HG03159 (cell line): ENCODE data around the gene NAGPA.

Experiments used
- ATAC-seq: cut with Tn5 transposase; IDR thresholded peaks from one replicate; pipeline ENCODE4 v1.9.1; 2021; ENCODE audit warnings: mild to moderate bottlenecking, moderate library complexity; ENCODE audit not compliant: unreplicated experiment

Gene NAGPA

GRCh38 chr16:5006348-5007193 lies 27.2 kb downstream of the NAGPA start:
- no peak for ATAC-seq

GRCh38 chr16:5005916-5006315 lies 27.8 kb downstream of the NAGPA start:
- no peak for ATAC-seq

DNA sequence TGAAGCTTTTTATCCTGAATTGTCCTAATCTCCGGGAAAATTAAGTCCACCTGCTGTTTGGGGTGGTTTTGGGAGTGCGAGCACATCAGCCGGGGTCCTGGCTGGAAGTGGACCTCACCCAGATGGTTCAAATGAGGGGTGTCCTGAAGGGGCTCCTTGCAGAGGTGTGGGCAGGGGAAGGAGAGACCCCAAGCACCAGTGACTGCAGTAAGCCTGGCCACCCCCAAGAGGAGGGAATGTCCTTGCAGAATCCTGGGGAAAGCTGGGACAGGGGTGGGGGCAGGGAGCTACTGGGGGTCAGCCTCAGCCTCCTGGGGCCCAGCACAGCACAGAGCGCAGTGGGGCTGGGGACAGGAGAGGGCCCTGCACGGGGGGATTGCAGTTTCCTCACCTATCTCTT lies 29.4 kb downstream of the NAGPA start:
- ATAC-seq, result no peak

DNA sequence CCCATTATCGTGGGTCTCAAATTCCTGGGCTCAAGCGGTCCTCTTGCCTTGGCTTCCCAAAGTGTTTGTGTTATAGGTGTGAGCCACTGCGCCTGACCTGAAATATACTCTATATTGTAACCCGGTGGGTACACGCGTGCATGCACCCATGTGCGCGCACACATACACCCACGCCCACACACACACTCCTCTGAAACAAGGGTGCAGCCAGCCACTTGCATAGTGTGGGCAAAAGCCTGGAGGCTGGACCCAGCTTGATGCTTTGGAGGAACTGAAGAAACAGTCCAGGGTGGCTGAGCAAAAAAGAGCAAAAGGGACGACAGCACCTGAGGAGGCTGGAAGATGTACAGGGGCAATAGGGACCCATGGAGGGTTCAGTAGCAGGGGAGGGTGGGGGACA lies 29.9 kb downstream of the NAGPA start:
- no peak for ATAC-seq

DNA sequence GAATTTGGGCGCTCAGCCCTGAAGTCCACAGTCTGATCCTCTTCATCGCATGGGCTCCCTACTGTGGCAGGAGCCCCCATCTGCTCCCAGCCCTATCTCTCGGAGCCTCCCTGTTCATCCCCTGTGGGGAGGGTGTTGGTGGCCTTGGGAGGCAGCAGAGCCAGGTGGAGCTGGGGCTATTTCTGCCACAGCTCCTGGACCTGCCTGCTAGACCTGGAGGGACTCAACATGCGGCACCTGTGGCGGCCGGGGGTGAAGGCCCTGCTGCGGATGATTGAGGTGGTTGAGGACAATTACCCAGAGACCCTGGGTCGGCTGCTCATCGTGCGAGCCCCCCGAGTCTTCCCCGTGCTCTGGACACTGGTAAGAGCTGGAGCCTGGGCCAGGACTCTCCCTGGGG lies 30.5 kb downstream of the NAGPA start:
- ATAC-seq, result no peak

GRCh38 chr16:5002699-5003143 lies 31.0 kb downstream of the NAGPA start:
- no peak for ATAC-seq

DNA sequence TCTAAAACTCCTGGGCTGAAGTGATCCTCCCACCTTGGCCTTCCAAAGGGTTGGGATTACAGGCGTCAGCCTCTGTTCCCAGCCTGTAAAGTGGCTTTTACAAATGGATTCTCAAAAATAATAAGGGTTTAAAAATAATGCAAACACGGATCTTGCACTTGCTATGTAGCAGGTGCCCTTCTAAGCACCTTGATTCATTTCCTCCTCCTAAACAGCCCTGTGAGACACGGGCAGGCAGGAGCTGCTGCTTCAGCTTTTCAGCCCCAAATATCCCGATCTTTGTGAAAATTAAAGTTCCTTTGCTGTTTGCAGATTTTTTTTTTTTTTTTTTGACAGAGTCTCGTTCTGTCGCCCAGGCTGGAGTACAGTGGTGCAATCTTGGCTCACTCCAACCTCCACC lies 31.7 kb downstream of the NAGPA start:
- no peak for ATAC-seq

DNA sequence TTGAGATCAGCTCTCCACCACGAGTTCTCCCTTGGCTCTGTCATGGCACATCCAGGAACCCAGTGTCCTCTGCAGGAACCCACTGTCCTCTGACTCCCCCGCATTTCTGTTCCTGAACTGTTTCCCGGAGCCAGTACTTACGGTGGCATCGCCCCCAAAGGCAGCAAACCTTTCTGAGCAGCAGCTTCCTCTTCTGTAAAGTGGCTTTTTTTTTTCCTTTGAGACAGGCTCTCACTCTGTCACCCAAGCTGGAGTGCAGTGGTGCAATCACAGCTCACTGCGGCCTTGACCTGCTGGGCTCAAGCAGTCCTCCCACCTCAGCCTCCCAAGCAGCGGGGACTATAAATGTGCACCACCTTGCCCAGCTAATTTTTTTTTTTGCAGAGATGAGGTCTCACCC lies 32.2 kb downstream of the NAGPA start:
- no peak for ATAC-seq

DNA sequence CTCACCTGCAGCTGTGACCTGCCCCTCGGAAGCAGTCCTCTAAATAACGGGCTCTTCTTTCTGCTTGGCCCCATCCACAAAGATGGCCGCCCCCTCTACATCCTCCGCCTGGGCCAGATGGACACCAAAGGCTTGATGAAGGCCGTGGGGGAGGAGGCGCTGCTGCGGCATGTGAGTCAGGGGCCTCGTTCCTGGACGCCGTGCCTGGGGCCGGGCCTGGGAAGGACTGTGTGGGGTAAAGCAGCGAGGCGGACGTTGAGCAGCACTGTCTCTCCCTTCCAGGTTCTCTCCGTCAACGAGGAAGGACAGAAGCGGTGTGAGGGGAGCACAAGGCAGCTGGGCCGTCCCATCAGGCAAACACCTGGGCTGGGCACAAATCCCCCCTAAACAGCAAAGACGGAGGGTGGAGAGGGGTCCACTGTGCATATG lies 33.1 kb downstream of the NAGPA start:
- ATAC-seq, result no peak

DNA sequence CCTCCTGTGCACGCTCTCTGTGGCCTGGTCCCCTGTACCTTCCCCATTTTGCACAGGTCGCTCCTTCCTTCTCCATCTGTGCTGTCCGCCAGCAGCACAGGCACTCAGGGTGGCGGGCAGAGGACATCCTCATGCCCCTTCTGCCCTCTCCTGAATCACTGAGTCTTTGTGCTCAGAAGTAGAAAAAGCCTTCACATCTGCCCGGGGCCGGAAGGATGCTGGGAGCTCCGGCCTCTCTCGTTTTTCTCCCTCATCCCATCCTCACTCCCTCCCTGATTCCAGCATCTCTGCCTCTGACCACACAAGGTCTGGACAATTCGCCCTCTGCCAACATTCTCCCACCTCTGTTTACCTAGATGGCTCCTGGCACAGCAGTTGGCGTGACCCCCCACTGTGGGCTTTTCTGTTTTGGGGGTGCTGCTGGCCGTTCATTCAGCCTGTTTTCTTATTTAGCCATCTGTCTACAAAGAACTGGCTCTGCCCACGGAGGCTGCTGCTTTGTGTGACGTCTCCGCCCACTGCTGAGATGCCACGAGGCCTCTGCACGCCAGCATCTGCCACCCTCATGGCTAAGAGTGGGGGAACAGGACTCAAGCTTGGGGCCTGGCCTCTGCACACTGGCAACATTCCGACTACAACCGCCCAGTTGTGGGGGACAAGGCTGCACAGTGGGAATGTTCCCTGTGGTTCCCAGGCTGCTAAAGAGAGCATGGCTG lies 38.9 kb downstream of the NAGPA start:
- ATAC-seq, result no peak

DNA sequence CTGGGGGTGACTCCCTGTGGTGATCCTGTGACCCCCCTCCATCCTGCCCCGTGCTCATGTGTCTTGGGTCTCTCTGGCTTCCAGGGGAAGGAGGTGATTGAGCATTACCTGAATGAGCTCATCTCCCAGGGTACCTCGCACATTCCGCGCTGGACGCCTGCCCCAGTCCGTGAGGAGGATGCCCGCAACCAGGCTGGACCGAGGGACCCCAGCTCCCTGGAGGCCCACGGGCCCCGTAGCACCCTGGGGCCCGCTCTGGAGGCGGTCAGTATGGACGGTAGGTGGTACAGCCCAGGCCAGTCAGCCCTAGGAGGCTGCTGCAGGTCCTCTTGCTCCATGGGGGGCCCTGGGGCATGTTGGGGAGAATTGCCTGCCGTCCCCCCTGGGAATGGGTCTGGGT lies 42.0 kb downstream of the NAGPA start:
- no peak for ATAC-seq

DNA sequence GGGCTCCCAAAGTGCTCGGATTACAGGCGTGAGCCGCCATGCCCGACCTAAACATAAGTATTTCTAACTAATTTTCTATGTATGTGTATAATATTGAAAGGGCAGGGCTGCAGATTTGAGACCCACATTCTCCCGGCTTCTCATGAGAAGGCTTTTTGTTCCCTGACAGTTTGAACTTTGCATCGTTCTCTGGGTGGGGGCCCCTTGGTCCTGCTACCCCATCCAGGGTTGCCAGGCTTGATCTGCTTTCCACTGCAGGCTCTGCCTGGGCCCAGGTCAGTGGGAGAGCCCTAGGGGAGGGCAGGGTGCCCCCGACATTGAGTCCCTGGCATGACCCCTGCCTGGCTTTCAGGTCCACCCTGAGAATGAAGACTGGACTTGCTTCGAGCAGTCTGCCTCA lies 43.3 kb downstream of the NAGPA start:
- no peak for ATAC-seq

GRCh38 chr16:4989391-4990006 lies 44.2 kb downstream of the NAGPA start:
- no peak for ATAC-seq

GRCh38 chr16:4988647-4989046 lies 45.1 kb downstream of the NAGPA start:
- no peak for ATAC-seq

- ATAC-seq, result no peak
These were observed 46.0 kb downstream of the NAGPA start for GRCh38 chr16:4987580-4988374.

GRCh38 chr16:4987250-4987579 lies 46.5 kb downstream of the NAGPA start:
- no peak for ATAC-seq

DNA sequence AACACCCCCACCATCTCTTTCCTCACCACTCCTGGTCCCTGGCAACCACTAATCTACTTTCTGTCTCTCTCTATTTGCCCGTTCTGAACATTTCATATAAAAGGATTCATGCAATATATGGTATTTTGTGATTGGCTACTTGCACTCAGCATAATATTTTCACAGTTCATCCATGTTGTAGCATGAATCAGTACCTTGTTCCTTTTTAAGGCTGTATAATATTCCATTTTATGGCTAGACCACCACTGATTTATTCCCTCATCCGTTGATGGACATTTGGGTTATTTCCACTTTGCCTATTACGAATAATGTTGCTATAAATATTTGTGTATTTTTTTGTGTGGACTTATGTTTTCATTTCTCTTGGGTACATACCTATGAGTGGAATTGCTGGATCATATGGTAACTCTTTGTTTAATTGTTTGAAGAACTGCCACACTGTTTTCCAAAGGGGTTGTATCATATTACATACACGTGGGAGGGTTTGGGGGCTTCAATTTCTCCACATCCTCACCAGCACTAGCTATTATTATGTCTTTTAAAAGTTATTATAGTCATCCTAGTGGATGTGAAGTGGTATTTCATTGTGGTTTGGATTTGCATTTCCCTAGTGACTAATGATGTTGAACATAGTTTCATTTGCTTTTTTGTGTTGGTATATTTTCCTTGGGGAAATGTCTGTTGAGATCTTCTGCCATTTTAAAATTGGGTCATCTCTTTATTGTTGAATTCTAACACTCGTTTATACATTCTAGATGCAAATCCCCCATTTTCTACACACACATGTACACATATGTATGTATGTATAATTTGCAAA lies 49.4 kb downstream of the NAGPA start:
- no peak for ATAC-seq

DNA sequence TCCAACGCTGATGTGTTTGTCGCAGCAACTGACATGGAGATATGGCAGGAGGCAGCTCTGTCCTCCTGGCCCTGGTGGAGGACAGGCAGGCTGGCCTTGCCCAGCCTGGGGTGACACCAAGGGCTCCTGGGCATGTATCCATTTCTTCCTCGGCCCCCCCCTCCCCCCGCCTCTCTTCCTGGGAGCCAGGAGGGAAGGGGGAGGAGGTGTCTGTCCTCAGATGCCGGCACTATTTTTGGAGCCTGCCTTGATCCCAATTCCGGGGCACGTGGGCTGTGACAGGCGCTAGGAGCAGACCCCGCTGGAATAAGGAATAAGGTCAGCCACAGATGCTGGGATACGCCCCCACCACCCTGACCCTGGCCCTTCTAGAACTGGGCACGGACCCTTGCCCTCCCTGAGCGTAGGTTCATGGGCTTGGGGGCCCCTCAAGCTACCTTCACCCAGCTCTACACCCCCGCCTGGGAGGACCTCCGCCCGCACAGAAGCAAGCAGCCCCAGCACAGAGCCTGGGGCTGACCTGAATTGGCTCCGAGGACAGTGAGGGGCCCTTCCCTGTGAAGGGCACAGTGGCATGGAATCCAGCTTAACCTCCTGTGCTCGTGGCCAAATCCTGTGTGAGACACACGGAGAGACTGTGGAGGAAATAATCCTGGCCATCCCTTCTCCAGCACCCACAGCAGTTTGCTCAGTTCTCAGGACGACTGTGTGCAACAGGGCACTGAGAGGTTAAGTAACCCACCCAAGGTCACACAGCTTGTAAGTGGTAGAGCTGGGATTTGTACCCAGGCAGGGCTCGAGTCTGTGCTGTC lies 51.5 kb downstream of the NAGPA start:
- no peak for ATAC-seq

DNA sequence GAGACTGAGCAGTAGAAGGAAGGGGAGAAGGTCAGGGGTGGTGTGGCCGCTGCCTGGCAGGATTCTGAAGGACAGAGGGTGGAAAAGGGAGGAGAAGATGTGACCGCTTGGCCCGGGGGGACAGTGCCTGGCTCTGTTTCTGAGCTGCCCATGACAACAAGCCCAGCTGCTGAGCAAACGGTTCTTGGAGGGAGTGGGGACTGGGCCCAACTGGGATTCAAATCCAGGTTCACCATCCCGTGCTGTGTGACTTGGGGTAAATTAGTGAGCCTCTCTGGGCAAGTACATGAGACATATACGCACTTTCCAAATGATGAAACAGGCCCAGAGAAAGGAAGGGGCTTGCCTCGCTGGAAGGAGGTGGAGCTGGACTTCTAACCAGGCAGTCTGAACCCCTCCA lies 52.3 kb downstream of the NAGPA start:
- ATAC-seq, result no peak

DNA sequence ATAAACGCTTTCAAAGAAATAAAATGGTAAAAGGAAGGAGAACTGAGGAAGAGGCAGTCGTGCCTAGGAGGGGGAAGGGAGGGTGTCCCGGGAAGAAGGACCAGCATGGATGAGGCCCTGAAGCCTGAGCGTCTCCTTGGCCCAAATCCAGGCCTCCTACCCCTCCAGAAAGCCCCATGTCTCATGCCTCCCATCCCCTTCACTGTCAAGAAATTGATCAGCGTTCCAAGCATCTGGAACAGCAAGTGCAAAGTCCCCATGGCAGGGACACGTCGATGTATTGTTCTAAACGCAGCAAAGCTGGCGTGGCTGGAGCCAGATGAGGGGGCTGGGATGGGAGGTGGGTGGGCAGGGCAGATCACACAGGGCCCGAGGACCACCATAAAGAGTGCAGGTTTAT lies 53.0 kb downstream of the NAGPA start:
- no peak for ATAC-seq
